HepG2 (cell line): ENCODE data around the gene CAPZB. TPM values are rescaled to one million over a fixed set of nuclear protein-coding genes. Genes with fewer than 3 reads are reported as not detected.

Source experiments
- ASH2L ChIP-seq: fragments of 300-600, 200-600 bp; sonication (generic); IDR thresholded peaks from 2 replicates; pipeline ENCODE4 v1.7.0; 2017; ENCODE audit warnings: low read depth, mild to moderate bottlenecking, moderate library complexity, mixed read lengths, low read length; ENCODE audit not compliant: insufficient read length
- ATAD3A ChIP-seq: sonication (generic); formaldehyde crosslinking; IDR thresholded peaks from 2 replicates; pipeline ENCODE4 v1.4.0; 2020; ENCODE audit warnings: missing genetic modification reagents
- CREBL2 ChIP-seq: sonication (generic); formaldehyde crosslinking; IDR thresholded peaks from 2 replicates; pipeline ENCODE4 v1.8.1; 2023; ENCODE audit warnings: missing genetic modification reagents, mild to moderate bottlenecking, borderline replicate concordance
- EZH2 ChIP-seq: conservative IDR thresholded peaks from 2 replicates; pipeline ENCODE4 v1.6.1; 2012; ENCODE audit warnings: mild to moderate bottlenecking, low read depth, low read length, moderate library complexity
- GATAD1 ChIP-seq: IDR thresholded peaks from 2 replicates; pipeline ENCODE4 v1.6.1; 2016; ENCODE audit warnings: missing genetic modification reagents, missing compliant biosample characterization
- GFI1 ChIP-seq: sonication (generic); formaldehyde crosslinking; IDR thresholded peaks from 2 replicates; pipeline ENCODE4 v1.5.0; 2020; ENCODE audit warnings: missing genetic modification reagents, mild to moderate bottlenecking, borderline replicate concordance
- HNF4A ChIP-seq: sonication (generic); formaldehyde crosslinking; IDR thresholded peaks from 2 replicates; pipeline ENCODE4 v1.4.0; 2020; ENCODE audit warnings: missing genetic modification reagents
- MBD4 ChIP-seq: IDR thresholded peaks from 2 replicates; pipeline ENCODE4 v1.6.1; 2012; ENCODE audit warnings: low read length, inconsistent platforms, borderline replicate concordance
- MED1 ChIP-seq: sonication (generic); formaldehyde crosslinking; IDR thresholded peaks from 2 replicates; pipeline ENCODE4 v1.4.0; 2020; ENCODE audit warnings: missing genetic modification reagents
- NFKBIZ ChIP-seq: IDR thresholded peaks from 2 replicates; pipeline ENCODE4 v1.6.1; 2018; ENCODE audit warnings: missing genetic modification reagents, missing compliant biosample characterization
- RARG ChIP-seq: sonication (generic); formaldehyde crosslinking; IDR thresholded peaks from 2 replicates; pipeline ENCODE4 v1.4.0; 2020; ENCODE audit warnings: low read depth, mild to moderate bottlenecking, missing genetic modification reagents
- RBAK ChIP-seq: sonication (generic); formaldehyde crosslinking; IDR thresholded peaks from 2 replicates; pipeline ENCODE4 v1.5.1; 2020; ENCODE audit warnings: mild to moderate bottlenecking, missing genetic modification reagents
- RXRB ChIP-seq: IDR thresholded peaks from 2 replicates; pipeline ENCODE4 v1.6.1; 2016; ENCODE audit warnings: borderline replicate concordance, missing genetic modification reagents, missing compliant biosample characterization
- SATB2 ChIP-seq: sonication (generic); formaldehyde crosslinking; IDR thresholded peaks from 2 replicates; pipeline ENCODE4 v1.5.0; 2020; ENCODE audit warnings: missing genetic modification reagents
- SCMH1 ChIP-seq: sonication (generic); formaldehyde crosslinking; IDR thresholded peaks from 2 replicates; pipeline ENCODE4 v1.9.0; 2021; ENCODE audit warnings: missing genetic modification reagents, mild to moderate bottlenecking, borderline replicate concordance
- STAG1 ChIP-seq: sonication (generic); formaldehyde crosslinking; IDR thresholded peaks from 2 replicates; pipeline ENCODE4 v1.4.0; 2020; ENCODE audit warnings: missing genetic modification reagents
- TEAD3 ChIP-seq: optimal IDR thresholded peaks from 2 replicates; pipeline ENCODE3; 2016; ENCODE audit warnings: borderline replicate concordance
- YEATS2 ChIP-seq: sonication (generic); formaldehyde crosslinking; IDR thresholded peaks from 2 replicates; pipeline ENCODE4 v1.4.0; 2020; ENCODE audit warnings: missing genetic modification reagents, borderline replicate concordance
- ZBTB1 ChIP-seq: sonication (generic); formaldehyde crosslinking; IDR thresholded peaks from 2 replicates; pipeline ENCODE4 v1.4.0; 2020; ENCODE audit warnings: missing genetic modification reagents, borderline replicate concordance
- ZNF10 ChIP-seq: sonication (generic); formaldehyde crosslinking; IDR thresholded peaks from 2 replicates; pipeline ENCODE4 v1.4.0; 2020; ENCODE audit warnings: mild to moderate bottlenecking, low read depth, missing genetic modification reagents, borderline replicate concordance
- ZNF17 ChIP-seq: sonication (generic); formaldehyde crosslinking; IDR thresholded peaks from 2 replicates; pipeline ENCODE4 v1.5.0; 2020; ENCODE audit warnings: mild to moderate bottlenecking, missing genetic modification reagents
- ZNF496 ChIP-seq: sonication (generic); formaldehyde crosslinking; IDR thresholded peaks from 2 replicates; pipeline ENCODE4 v1.8.1; 2023; ENCODE audit warnings: mild to moderate bottlenecking, moderate library complexity, missing genetic modification reagents; ENCODE audit not compliant: insufficient replicate concordance
- ZNF577 ChIP-seq: sonication (generic); formaldehyde crosslinking; IDR thresholded peaks from 2 replicates; pipeline ENCODE4 v1.4.0; 2020; ENCODE audit warnings: mild to moderate bottlenecking, low read depth, missing genetic modification reagents, borderline replicate concordance
- ZNF619 ChIP-seq: sonication (generic); formaldehyde crosslinking; IDR thresholded peaks from 2 replicates; pipeline ENCODE4 v1.4.0; 2020; ENCODE audit warnings: mild to moderate bottlenecking, missing genetic modification reagents
- ZNF792 ChIP-seq: IDR thresholded peaks from 2 replicates; pipeline ENCODE4 v1.6.1; 2016
- polyA plus RNA-seq, 8 experiments: library from polyadenylated mRNA; depleted of rRNA in 3 of 8; stranded (reverse) in 7 of 8; unstranded in 1 of 8; fragments of >200 nt; fragmentation: Illumina TruSeq in 4 of 8; extraction: Trizol in 4 of 8; gene quantifications; 2 replicates each; pipeline versions ENCODE4 v1.2.1 to v1.2.3, GENCODE V29; 2011 to 2016; ENCODE audit warnings: low read depth in 4 of 8, missing spikeins in 1 of 8, mixed read lengths in 1 of 8; ENCODE audit not compliant: insufficient read depth in 1 of 8
- total RNA-seq, 5 experiments: library from RNA; depleted of rRNA; stranded (reverse); fragments of >200 nt; fragmentation: Illumina TruSeq; extraction: Trizol; gene quantifications; 2 replicates each; pipeline ENCODE4 v1.2.3, GENCODE V29; 2016; ENCODE audit warnings: low read depth in 1 of 5
- TF ChIP-seq, protein P1 (sequence below): sonication (generic); formaldehyde crosslinking; IDR thresholded peaks from 2 replicates; pipeline ENCODE4 v1.8.0; 2022; ENCODE audit warnings: missing genetic modification reagents, mild to moderate bottlenecking, inconsistent platforms, borderline replicate concordance
- TF ChIP-seq, protein P2 (sequence below): fragments of 450-650 bp; IDR thresholded peaks from 2 replicates; pipeline ENCODE4 v1.6.1; 2016
- TF ChIP-seq, protein P3 (sequence below): sonication (generic); formaldehyde crosslinking; IDR thresholded peaks from 2 replicates; pipeline ENCODE4 v1.4.0; 2020; ENCODE audit warnings: mild to moderate bottlenecking, missing genetic modification reagents

The CAPZB gene
- total and polyA plus RNA-seq, 2 of the 13 experiments (the other 11 are each of a cell fraction or from before 2014, with no cell fraction given) = 58.9 to 76.9 TPM

GRCh38 chr1:19425646-19426239 is 59.6 kb downstream of the CAPZB start (continued):
- TF ChIP-seq, protein P1, sequence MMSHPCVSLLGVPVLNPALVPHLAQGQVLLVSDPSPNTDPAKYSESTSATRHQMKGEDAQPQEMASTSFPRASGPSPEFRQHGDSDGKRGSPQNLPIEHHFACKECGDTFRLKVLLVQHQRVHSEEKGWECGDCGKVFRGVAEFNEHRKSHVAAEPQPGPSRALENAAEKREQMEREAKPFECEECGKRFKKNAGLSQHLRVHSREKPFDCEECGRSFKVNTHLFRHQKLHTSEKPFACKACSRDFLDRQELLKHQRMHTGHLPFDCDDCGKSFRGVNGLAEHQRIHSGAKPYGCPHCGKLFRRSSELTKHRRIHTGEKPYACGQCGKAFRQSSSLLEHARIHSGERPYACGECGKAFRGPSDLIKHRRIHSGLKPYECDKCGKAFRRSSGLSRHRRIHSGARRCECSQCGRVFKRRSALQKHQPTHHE (CRISPR knock-in tag) = no peak
- TF ChIP-seq NFKBIZ (CRISPR knock-in tag) (no peak), YEATS2 (CRISPR knock-in tag) (peak; percentile 38; the same call in 1 of the 2 replicates), EZH2 (no peak), GFI1 (CRISPR knock-in tag) (no peak), SATB2 (no peak), GATAD1 (CRISPR knock-in tag) (no peak), ASH2L (no peak), RXRB (peak; percentile 44; the same call in 1 of the 2 replicates), ZNF792 (CRISPR knock-in tag) (no peak), ZBTB1 (CRISPR knock-in tag) (no peak), TEAD3 (CRISPR knock-in tag) (no peak), ZNF10 (CRISPR knock-in tag) (no peak), RARG (no peak), MED1 (peak; percentile 62), SCMH1 (CRISPR knock-in tag) (no peak), ZNF496 (CRISPR knock-in tag) (no peak), MBD4 (no peak), ZNF577 (no peak), HNF4A (CRISPR knock-in tag) (peak; percentile 93), RBAK (CRISPR knock-in tag) (no peak), ZNF619 (CRISPR knock-in tag) (no peak), CREBL2 (no peak), ATAD3A (CRISPR knock-in tag) (no peak), ZNF17 (CRISPR knock-in tag) (no peak), STAG1 (CRISPR knock-in tag) (no peak)
- TF ChIP-seq, protein P2, sequence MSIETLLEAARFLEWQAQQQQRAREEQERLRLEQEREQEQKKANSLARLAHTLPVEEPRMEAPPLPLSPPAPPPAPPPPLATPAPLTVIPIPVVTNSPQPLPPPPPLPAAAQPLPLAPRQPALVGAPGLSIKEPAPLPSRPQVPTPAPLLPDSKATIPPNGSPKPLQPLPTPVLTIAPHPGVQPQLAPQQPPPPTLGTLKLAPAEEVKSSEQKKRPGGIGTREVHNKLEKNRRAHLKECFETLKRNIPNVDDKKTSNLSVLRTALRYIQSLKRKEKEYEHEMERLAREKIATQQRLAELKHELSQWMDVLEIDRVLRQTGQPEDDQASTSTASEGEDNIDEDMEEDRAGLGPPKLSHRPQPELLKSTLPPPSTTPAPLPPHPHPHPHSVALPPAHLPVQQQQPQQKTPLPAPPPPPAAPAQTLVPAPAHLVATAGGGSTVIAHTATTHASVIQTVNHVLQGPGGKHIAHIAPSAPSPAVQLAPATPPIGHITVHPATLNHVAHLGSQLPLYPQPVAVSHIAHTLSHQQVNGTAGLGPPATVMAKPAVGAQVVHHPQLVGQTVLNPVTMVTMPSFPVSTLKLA = no peak
- TF ChIP-seq, protein P3, sequence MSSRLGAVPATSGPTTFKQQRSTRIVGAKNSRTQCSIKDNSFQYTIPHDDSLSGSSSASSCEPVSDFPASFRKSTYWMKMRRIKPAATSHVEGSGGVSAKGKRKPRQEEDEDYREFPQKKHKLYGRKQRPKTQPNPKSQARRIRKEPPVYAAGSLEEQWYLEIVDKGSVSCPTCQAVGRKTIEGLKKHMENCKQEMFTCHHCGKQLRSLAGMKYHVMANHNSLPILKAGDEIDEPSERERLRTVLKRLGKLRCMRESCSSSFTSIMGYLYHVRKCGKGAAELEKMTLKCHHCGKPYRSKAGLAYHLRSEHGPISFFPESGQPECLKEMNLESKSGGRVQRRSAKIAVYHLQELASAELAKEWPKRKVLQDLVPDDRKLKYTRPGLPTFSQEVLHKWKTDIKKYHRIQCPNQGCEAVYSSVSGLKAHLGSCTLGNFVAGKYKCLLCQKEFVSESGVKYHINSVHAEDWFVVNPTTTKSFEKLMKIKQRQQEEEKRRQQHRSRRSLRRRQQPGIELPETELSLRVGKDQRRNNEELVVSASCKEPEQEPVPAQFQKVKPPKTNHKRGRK (CRISPR knock-in tag) = no peak
